ENCODE data around the gene SLITRK5.

SLITRK5 gene, protein sequence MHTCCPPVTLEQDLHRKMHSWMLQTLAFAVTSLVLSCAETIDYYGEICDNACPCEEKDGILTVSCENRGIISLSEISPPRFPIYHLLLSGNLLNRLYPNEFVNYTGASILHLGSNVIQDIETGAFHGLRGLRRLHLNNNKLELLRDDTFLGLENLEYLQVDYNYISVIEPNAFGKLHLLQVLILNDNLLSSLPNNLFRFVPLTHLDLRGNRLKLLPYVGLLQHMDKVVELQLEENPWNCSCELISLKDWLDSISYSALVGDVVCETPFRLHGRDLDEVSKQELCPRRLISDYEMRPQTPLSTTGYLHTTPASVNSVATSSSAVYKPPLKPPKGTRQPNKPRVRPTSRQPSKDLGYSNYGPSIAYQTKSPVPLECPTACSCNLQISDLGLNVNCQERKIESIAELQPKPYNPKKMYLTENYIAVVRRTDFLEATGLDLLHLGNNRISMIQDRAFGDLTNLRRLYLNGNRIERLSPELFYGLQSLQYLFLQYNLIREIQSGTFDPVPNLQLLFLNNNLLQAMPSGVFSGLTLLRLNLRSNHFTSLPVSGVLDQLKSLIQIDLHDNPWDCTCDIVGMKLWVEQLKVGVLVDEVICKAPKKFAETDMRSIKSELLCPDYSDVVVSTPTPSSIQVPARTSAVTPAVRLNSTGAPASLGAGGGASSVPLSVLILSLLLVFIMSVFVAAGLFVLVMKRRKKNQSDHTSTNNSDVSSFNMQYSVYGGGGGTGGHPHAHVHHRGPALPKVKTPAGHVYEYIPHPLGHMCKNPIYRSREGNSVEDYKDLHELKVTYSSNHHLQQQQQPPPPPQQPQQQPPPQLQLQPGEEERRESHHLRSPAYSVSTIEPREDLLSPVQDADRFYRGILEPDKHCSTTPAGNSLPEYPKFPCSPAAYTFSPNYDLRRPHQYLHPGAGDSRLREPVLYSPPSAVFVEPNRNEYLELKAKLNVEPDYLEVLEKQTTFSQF

DNA sequence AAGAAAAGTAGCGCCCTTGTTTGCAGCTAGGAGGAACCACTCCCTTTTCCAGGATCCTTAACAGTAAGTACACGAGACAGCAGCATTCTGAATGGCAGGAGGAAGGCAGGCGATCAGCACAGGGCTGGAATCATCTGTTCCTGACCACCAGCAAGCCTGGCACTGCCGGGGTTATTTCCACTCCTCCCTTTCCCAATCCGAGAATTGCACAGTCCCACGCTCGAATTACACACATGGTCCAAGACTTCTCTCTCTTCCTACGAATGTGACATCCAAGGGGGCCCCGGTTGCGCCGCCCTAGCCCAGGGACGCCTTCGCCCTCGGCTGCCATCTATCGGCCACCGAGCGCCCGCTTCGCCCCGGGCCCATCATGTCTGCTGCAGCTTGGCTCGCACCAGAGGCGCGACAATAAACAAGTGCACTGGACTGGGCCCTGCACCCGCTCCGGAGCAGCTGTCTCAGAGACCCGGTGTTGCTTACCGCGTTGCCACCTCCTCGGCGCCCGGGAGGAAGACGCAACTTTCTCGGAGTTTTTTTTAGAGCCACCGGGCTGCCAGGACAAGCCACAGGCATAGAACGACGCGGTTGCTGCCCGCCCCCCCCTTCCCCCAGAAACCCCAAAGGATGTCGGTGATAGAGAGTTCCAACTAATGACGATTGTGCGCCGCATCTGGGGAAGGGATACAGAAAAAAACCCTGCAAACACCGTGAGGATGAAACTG is at the start of gene SLITRK5:
SLITRK5 (plus strand) TSS at position 341 of the 722 bp plus-strand sequence. CDS start 4,018 bp downstream, outside the sequence.
- peak; percentile 39 for DNase-seq

DNA sequence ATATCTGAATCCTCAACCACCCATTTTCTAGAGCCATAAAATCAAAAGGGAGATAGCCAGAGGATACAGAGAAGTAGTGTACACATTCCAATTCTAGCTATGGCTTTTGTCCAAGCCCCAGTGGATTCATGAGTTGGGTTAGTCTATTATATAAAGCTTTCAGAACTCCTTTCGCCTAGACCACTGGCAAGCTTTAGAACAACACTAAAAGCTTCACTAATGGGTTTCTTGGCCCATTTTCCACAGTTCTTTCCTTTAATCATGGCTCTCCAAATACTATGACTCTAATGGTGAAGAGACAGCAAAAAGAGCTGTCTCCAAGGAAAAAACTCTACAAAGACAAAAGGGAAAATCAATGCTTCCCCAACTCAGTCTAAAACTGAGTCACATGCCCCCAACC is 48.2 kb upstream of the SLITRK5 start:
- no peak for DNase-seq

DNA sequence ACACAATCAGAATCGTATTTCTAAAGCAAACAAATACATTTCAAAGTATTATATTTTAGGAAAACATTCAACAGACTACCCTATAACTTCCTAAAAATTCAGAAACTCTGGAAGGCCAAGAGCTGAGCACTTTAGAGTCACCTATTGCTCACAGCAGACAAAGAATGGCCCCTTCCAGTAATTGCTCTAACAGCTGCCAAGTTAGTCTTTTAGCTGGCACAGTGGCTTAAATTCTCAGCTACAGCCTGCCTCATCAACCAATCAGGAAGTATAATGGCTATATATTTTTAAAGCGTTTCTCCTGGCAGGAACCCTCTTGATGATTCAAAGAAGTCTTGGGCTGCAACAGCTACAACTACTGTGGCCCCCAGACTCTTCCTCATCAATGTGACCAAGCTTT is 14.9 kb upstream of the SLITRK5 start:
- DNase-seq = no peak

DNA sequence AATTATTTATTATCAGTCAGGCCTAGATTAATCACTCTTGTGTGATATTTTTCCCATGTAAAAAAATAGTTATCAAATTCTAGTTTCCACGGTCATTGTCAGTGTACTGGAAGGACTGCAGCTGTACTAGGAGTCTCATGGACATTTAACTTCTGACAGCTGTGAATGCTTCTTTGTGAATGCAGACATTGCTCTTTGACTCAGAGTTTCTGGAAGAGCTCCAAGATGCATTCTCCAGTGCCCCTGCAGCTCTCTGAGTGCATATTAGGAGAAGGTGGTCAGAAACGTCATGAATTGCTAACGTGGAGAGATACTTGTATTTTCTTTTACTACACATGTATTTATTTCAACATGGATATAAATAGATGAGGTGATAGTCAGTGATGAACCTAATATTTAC is 9.7 kb upstream of the SLITRK5 start:
- DNase-seq = no peak

DNA sequence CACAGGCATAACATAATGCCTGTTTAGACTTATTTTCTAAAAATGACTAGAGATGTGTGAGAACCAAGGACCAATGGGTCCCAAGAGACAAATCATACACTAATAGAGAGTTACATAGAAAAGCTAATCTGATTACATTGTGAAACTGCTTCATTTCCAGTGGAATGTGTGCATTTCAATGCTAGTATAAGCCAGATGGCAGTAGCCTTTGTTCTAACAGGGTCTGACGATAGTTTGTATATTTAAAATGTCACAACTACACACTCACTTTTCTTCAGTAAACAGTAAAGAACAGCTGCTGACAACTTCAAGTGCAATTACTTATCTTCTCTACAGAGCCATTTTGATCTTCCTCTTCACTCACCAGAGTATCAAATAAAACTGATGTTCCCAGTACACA is 4.3 kb upstream of the SLITRK5 start:
- no peak for DNase-seq

DNA sequence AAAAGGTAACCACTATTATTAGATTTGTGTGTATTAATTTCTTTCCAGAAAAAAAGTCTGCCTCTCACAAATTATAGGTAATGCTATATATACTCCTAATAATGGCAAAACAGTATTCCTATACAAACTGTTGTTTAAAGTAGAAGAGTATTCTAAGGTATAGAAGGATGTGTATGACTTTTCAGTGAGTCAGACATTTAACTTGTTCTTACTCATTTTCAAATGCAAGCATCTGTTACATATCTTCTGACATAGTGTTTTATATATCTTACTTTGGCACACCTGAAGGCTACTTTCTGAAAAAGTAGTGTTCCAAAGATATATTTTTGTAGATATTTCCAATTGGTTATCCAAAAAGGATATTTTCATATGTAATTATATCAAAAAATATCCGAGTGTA is 3.5 kb upstream of the SLITRK5 start:
- DNase-seq = no peak

DNA sequence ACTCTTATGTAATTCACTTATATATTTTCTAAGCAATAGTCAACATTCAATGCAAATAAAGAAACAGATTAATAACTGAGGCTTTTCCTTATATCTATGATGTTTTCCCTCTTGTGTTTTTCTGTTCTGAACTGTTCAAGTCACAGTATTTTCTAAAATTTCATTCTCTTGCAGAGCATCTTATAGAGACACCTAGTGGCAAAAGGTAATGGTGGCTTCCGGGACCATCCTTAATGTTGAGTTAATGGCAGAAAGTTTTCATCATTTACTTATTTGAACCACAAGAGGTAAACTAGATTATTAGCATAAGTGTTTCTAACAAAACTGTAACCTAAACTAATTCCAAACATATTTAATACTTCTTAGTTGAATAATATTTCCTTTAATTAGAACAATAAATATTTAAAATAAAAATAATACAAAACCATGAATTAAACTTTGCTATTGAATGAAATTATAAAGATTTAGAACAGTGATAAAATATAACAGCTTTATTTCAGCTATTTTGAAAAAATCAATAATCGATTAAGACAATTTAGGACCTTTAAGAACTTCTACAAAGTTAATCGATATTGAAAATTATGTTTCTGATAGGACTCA is 1.7 kb upstream of the SLITRK5 start:
- no peak for DNase-seq

DNA sequence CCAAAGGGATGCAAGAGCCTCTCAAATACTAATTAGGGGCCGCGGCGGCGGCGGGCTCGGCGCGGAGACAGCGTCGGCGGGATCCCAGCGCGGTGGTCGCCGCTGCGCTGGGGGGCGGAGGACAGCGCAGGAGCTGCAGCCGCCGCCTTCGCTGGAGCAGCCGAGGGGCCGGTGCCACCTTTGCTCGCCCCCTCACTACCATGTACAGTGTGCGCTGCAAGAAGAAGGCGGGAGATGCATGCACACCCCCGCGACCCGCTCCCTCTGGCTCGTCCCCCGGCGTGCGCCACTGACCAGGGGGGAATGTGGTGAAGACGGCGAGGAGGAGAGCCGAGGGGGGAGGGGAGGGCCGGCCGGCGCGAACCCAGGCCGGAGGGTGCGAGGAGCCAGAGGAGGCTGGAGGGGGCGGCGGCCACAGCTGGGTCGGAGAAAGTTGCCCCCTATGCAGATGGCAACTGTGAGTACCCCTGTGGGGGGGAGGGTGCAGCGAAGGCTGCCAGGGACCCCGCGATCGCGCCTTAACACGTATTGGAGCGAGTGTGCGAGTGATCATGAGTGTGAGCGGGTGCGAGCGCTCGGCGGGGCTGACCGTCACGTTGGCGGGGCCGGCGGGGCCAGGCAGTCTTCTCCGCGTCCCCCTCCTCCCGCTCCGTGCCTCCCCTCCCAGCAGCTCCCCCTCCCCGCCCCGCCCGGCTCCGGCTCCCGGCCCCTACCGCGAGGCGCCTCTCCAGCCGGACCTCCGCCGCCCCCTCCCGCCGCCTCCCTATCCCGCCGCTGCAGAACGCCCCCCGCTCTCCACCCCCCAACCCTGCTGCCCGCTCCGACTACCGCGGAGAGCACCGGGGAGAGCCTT is 808 bp downstream of the SLITRK5 start:
- no peak for DNase-seq

DNA sequence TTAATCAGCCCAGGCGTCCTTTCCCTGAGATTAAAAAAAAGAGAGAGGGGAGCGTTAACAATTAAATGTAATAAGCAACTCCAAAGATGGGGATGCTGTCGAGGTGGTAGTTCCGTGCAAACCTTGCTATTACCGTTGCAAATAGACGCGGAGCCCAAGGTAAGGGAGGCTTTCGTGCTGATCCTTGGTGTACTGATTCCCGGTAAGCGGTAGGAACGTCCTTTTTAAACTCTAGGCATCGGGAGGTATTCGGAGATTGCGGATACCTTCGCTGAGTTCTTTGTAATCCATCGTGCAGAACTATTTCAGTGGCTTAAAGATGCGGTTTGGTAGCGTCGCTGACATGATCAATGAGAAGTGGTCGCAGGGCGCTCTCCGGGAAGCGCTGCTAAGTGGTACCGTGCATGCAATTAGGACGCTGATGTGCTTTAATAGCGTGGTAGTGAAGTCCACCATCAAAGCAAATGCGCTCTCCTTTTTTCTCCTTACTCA is 3.1 kb downstream of the SLITRK5 start:
- no peak for DNase-seq

DNA sequence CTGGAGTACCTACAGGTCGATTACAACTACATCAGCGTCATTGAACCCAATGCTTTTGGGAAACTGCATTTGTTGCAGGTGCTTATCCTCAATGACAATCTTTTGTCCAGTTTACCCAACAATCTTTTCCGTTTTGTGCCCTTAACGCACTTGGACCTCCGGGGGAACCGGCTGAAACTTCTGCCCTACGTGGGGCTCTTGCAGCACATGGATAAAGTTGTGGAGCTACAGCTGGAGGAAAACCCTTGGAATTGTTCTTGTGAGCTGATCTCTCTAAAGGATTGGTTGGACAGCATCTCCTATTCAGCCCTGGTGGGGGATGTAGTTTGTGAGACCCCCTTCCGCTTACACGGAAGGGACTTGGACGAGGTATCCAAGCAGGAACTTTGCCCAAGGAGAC is 4.7 kb downstream of the SLITRK5 start:
- DNase-seq = no peak

DNA sequence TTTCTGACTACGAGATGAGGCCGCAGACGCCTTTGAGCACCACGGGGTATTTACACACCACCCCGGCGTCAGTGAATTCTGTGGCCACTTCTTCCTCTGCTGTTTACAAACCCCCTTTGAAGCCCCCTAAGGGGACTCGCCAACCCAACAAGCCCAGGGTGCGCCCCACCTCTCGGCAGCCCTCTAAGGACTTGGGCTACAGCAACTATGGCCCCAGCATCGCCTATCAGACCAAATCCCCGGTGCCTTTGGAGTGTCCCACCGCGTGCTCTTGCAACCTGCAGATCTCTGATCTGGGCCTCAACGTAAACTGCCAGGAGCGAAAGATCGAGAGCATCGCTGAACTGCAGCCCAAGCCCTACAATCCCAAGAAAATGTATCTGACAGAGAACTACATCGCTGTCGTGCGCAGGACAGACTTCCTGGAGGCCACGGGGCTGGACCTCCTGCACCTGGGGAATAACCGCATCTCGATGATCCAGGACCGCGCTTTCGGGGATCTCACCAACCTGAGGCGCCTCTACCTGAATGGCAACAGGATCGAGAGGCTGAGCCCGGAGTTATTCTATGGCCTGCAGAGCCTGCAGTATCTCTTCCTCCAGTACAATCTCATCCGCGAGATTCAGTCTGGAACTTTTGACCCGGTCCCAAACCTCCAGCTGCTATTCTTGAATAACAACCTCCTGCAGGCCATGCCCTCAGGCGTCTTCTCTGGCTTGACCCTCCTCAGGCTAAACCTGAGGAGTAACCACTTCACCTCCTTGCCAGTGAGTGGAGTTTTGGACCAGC is 5.3 kb downstream of the SLITRK5 start:
- no peak for DNase-seq

DNA sequence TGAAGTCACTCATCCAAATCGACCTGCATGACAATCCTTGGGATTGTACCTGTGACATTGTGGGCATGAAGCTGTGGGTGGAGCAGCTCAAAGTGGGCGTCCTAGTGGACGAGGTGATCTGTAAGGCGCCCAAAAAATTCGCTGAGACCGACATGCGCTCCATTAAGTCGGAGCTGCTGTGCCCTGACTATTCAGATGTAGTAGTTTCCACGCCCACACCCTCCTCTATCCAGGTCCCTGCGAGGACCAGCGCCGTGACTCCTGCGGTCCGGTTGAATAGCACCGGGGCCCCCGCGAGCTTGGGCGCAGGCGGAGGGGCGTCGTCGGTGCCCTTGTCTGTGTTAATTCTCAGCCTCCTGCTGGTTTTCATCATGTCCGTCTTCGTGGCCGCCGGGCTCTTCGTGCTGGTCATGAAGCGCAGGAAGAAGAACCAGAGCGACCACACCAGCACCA is 5.9 kb downstream of the SLITRK5 start:
- no peak for DNase-seq

DNA sequence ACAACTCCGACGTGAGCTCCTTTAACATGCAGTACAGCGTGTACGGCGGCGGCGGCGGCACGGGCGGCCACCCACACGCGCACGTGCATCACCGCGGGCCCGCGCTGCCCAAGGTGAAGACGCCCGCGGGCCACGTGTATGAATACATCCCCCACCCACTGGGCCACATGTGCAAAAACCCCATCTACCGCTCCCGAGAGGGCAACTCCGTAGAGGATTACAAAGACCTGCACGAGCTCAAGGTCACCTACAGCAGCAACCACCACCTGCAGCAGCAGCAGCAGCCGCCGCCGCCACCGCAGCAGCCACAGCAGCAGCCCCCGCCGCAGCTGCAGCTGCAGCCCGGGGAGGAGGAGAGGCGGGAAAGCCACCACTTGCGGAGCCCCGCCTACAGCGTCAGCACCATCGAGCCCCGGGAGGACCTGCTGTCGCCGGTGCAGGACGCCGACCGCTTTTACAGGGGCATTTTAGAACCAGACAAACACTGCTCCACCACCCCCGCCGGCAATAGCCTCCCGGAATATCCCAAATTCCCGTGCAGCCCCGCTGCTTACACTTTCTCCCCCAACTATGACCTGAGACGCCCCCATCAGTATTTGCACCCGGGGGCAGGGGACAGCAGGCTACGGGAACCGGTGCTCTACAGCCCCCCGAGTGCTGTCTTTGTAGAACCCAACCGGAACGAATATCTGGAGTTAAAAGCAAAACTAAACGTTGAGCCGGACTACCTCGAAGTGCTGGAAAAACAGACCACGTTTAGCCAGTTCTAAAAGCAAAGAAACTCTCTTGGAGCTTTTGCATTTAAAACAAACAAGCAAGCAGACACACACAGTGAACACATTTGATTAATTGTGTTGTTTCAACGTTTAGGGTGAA is 6.6 kb downstream of the SLITRK5 start:
- no peak for DNase-seq

DNA sequence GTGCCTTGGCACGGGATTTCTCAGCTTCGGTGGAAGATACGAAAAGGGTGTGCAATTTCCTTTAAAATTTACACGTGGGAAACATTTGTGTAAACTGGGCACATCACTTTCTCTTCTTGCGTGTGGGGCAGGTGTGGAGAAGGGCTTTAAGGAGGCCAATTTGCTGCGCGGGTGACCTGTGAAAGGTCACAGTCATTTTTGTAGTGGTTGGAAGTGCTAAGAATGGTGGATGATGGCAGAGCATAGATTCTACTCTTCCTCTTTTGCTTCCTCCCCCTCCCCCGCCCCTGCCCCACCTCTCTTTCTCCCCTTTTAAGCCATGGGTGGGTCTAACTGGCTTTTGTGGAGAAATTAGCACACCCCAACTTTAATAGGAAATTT is 7.2 kb downstream of the SLITRK5 start:
- DNase-seq = no peak

DNA sequence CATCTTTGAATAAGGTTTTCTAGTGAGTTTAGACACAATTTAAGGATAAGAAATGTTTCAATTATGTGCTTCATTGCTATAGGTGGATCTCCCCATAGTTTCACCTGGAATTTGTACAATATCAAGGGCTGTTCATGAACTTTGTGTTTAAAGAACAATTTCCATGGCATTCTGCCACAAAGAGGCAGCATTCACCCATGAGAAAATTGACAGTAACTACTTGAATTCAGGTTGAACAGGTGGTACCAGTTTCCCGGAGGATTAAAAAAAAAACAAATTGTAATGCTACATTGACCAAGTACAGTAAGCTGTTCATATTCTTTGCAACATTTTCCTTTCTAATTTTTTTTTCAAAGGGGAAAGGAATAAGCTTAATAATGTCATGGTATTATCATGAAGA is 9.1 kb downstream of the SLITRK5 start:
- DNase-seq = no peak

DNA sequence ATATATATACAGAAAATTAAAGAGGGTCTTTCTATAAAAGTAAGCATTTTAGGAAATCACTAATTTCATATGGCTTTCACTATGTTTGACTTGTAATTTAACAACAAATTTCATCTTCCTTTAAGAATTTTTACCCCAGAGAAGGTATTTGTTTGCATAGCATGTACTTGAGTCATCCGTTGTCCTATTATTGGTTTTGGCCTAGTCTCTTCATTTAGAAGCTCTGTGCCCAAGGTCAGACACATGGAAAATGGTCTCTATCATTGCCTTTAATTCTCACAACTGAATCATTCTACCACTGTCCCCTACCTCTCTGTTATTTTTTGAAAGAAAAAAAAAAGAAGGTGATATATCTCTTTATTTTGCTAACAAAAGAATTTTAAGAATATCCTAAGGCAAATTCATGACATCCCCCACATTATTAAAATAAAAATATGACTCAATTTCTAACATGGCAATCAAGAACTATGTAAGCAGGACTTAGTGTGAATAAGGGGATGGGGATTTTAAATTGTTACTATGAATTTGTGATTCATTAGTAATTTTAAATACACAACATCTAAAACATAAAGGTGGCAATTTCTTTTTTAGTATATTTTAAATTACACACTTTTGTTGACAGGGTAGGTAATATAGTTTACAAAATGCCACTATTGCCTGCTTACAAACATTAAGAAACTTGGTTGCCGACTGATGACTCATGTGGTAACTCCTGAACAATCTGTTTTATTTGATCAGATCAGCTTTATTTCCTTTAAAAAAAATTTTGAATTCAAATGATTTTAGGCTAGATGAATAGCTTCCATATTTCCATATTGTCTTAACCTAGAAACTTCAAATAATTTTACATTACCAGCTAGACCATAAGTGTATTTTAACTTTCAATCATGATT is 13.9 kb downstream of the SLITRK5 start:
- no peak for DNase-seq

DNA sequence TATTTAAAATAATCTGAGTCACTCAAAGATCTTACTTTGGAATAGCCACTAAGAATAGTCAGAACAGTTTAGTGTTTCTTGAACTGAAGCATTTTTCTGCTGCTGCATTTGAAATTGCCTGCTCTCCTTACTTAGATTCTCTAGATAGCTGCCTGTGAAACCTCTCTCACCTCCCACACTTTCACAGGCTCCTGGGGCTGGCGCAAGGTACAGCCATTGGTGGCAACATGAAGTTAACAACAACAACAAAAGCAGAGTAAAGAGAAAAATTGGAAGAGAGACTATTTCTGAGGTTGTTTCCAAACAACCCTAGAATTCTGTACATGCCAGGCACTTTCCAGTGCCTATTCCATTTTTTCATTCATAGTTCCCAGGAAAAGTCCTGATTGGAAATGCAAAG is 25.3 kb downstream of the SLITRK5 start:
- no peak for DNase-seq

DNA sequence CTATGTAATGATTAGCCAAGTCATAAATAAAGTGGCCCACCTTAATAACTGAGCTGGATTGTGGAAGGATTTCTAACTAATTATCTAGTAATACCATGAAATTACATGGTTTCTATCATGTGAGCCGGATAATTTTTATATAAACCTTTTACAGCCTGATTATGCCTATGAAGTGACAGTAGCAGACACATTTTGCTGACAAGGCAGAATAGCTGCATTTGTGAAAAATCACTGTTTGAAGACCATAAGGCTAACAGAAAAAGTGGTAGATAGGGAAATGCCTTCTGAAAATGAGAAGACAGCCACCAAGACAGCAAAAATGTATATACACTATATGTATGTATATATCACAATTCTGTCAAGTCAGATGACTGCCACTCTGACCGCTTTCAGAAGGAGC is 27.1 kb downstream of the SLITRK5 start:
- no peak for DNase-seq

DNA sequence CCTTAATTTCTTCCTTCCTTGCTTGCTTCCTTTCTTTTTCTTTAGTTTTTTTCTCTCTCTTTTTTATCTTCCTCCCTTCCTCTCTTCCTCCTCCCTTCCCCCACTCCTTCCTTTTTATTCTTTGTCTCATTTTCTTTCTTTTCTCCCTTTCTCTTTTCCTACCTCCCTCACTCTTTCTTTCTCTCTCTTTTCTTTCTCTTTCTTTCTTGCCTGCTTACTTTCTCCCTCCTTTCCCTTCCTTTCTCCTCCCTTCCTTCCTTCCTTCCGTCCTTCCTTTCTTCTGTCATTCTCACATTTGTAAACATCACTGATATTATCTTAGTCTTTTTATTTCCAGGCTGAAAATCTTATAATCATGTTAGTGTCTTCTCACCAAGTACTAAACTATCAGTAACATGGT is 38.8 kb downstream of the SLITRK5 start:
- no peak for DNase-seq
